OCI-LY7 (cell line): ENCODE data around the gene FAM13B. TPM values are rescaled to one million over a fixed set of nuclear protein-coding genes. Genes with fewer than 3 reads are reported as not detected.

Experiments
- BruUV-seq: library from RNA; stranded (reverse); fragments of 400-500 nt; replicated peaks from 2 replicates; lab custom pipeline; 2021; lab: Mats Ljungman, UMichigan
- CTCF ChIA-PET: fragments of 300-600 bp; sonication (Branson Sonifier 250); formaldehyde crosslinking; loops from one replicate; lab custom pipeline; 2022; ENCODE audit warnings: antibody characterized with exemption; ENCODE audit not compliant: unreplicated experiment; lab: Charles Lee
- POLR2A ChIA-PET: fragments of 300-600 bp; sonication (Branson Sonifier 250); formaldehyde crosslinking; loops from one replicate; lab custom pipeline; 2022; ENCODE audit warnings: antibody characterized with exemption; lab: Charles Lee
- DNase-seq: peaks from one replicate; pipeline ENCODE4 v3.0.0-alpha.2; 2015; ENCODE audit warnings: low spot score
- H2AFZ ChIP-seq: fragments of 200-600 bp; sonication (generic), shearing (Covaris generic); 2 replicates; pipeline ENCODE4 v1.6.1; 2014; ENCODE audit warnings: mild to moderate bottlenecking, antibody characterized with exemption, low read length, moderate library complexity
- H3K27ac ChIP-seq: fragments of 200-600 bp; sonication (generic); 2 replicates; pipeline ENCODE4 v1.5.1; 2014; ENCODE audit warnings: mixed run types, low read depth, mild to moderate bottlenecking, moderate library complexity, low read length, inconsistent platforms; ENCODE audit not compliant: poor library complexity, severe bottlenecking
- H3K36me3 ChIP-seq: fragments of 200-600 bp; sonication (generic); 2 replicates; pipeline ENCODE4 v1.6.1; 2014; ENCODE audit warnings: mild to moderate bottlenecking, antibody characterized with exemption, low read length, moderate library complexity, mixed read lengths; ENCODE audit not compliant: insufficient read depth
- H3K4me1 ChIP-seq: fragments of 200-600 bp; sonication (generic); 2 replicates; pipeline ENCODE4 v1.5.1; 2014; ENCODE audit warnings: mild to moderate bottlenecking, low read length; ENCODE audit not compliant: insufficient read depth, poor library complexity, severe bottlenecking
- H3K4me2 ChIP-seq: fragments of 200-600 bp; sonication (generic); 2 replicates; pipeline ENCODE4 v1.6.1; 2014; ENCODE audit warnings: mild to moderate bottlenecking, low read length
- H3K4me3 ChIP-seq: fragments of 200-600 bp; sonication (generic); 2 replicates; pipeline ENCODE4 v1.5.1; 2014; ENCODE audit warnings: mild to moderate bottlenecking, low read depth, low read length; ENCODE audit not compliant: poor library complexity, severe bottlenecking
- H3K79me2 ChIP-seq: fragments of 200-600 bp; sonication (generic); 2 replicates; pipeline ENCODE4 v1.6.1; 2016; ENCODE audit warnings: low read depth, mild to moderate bottlenecking, low read length, moderate library complexity, mixed read lengths; ENCODE audit not compliant: insufficient read depth
- H3K9me2 ChIP-seq: fragments of 200-600 bp; sonication (generic); 2 replicates; pipeline ENCODE4 v1.6.1; 2016; ENCODE audit warnings: mild to moderate bottlenecking, low read length, mixed read lengths; ENCODE audit not compliant: insufficient read depth
- H3K9me3 ChIP-seq: fragments of 200-600 bp; sonication (generic); 2 replicates; pipeline ENCODE4 v1.6.1; 2014; ENCODE audit warnings: mild to moderate bottlenecking, mixed run types, low read length, mixed read lengths
- H4K20me1 ChIP-seq: fragments of 200-600 bp; sonication (generic); 2 replicates; pipeline ENCODE4 v1.6.1; 2014; ENCODE audit warnings: mild to moderate bottlenecking, antibody characterized with exemption, low read length, moderate library complexity, mixed read lengths; ENCODE audit not compliant: insufficient read depth
- CTCF ChIP-seq: fragments of 200-600 bp; sonication (generic); conservative IDR thresholded peaks from 2 replicates; pipeline ENCODE4 v1.5.1; 2014; ENCODE audit warnings: mild to moderate bottlenecking, antibody characterized with exemption, low read length, moderate library complexity, mixed read lengths
- EZH2phosphoT487 ChIP-seq: fragments of 200-600 bp; sonication (generic); IDR thresholded peaks from 2 replicates; pipeline ENCODE4 v1.6.1; 2018; ENCODE audit warnings: low read depth, borderline replicate concordance, mild to moderate bottlenecking, mixed run types, antibody characterized with exemption, low read length, moderate library complexity, mixed read lengths
- intact Hi-C: fragments of 100-400 bp; cut with micrococcal nuclease; formaldehyde crosslinking; loops from one replicate; pipeline ENCODE4 v1.10.0; 2022; ENCODE audit not compliant: unreplicated experiment
- total RNA-seq, 2 experiments: library from RNA; depleted of rRNA in 1 of 2; stranded (reverse); fragments of >200 nt in 1 of 2; shearing (Covaris generic) in 1 of 2; gene quantifications; 2 replicates each; pipeline ENCODE4 v1.2.3, GENCODE V29; 2014 to 2022

Gene FAM13B
- total RNA-seq, 2 experiments from 2014 or later: 21.5 to 35.7 TPM

- Histone ChIP-seq H4K20me1 (peaks cover 27% of the 10 kb centered on the region; the same call in 1 of the 2 replicates), H2AFZ (peak overlapping the region; percentile 68; the same call in 1 of the 2 replicates), H3K27ac (peak overlapping the region; percentile 97), H3K4me3 (peak overlapping the region; percentile 85), H3K9me2 (no peaks in the 10 kb centered on the region), H3K36me3 (peaks cover 39% of the 10 kb centered on the region), H3K4me2 (peak overlapping the region; percentile 95), H3K4me1 (peaks cover 59% of the 10 kb centered on the region), H3K79me2 (peaks cover 54% of the 10 kb centered on the region), H3K9me3 (peaks cover 13% of the 10 kb centered on the region)
- DNase-seq: peak; percentile 83
- ChIA-PET CTCF (no interaction called here), POLR2A (interaction anchor here (0.7 to 2.5 kb wide), 3 partner anchors 10 to 279 kb away, joined by 3 to 6 read pairs (median 4); no protein-coding TSS in a partner anchor)
- BruUV-seq: no TSS peak
- intact Hi-C loops: loop anchor here (2.0 to 10.0 kb wide), 3 partner anchors 279 to 543 kb away; partner anchors contain the start of genes CDC25C and HSPA9
- no peak for TF ChIP-seq EZH2phosphoT487
- TF ChIP-seq CTCF: peak; percentile 48
These were observed 779 bp downstream of the FAM13B start for GRCh38 chr5:138032028-138032571.

GRCh38 chr5:138029944-138030343, 2.9 kb downstream of the FAM13B start:
- H3K36me3 ChIP-seq: peaks cover 54% of the 10 kb centered on the region
- H3K27ac ChIP-seq: no peak overlapping the region
- H3K79me2 ChIP-seq: peaks cover 76% of the 10 kb centered on the region
- H4K20me1 ChIP-seq: peaks cover 27% of the 10 kb centered on the region; the same call in 1 of the 2 replicates
- POLR2A ChIA-PET: interaction anchor here (0.5 to 2.7 kb wide), 10 partner anchors 8 to 1263 kb away, joined by 3 to 8 read pairs (median 4); partner anchors contain the start of gene PKD2L2
- TF ChIP-seq EZH2phosphoT487: no peak
- no peak for TF ChIP-seq CTCF
- peaks cover 22% of the 10 kb centered on the region for H3K9me3 ChIP-seq
- DNase-seq: no peak
- peak overlapping the region; percentile 95 for H3K4me2 ChIP-seq
- intact Hi-C loops: loop anchor here (5.0 to 10.0 kb wide), 2 partner anchors 302 to 545 kb away; partner anchors contain the start of genes CDC25C and HSPA9
- CTCF ChIA-PET: no interaction called here
- peaks cover 48% of the 10 kb centered on the region for H3K4me1 ChIP-seq
- peak overlapping the region; percentile 85 for H3K4me3 ChIP-seq
- no peaks in the 10 kb centered on the region for H3K9me2 ChIP-seq
- BruUV-seq: no TSS peak
- no peak overlapping the region for H2AFZ ChIP-seq

- peak overlapping the region; percentile 95 for H3K4me2 ChIP-seq
- H3K9me2 ChIP-seq: no peaks in the 10 kb centered on the region
- peaks cover 80% of the 10 kb centered on the region for H3K79me2 ChIP-seq
- peaks cover 48% of the 10 kb centered on the region for H3K4me1 ChIP-seq
- no peak overlapping the region for H3K27ac ChIP-seq
- peaks cover 22% of the 10 kb centered on the region for H3K9me3 ChIP-seq
- intact Hi-C loops: no loop called here
- TF ChIP-seq EZH2phosphoT487 (no peak), CTCF (no peak)
- ChIA-PET CTCF (no interaction called here), POLR2A (interaction anchor here (1.0 to 2.7 kb wide), 5 partner anchors 8 to 140 kb away, joined by 3 to 8 read pairs (median 6); partner anchors contain the start of gene PKD2L2)
- H4K20me1 ChIP-seq: peaks cover 27% of the 10 kb centered on the region; the same call in 1 of the 2 replicates
- peaks cover 54% of the 10 kb centered on the region for H3K36me3 ChIP-seq
- BruUV-seq: no TSS peak
- H3K4me3 ChIP-seq: peak overlapping the region; percentile 85
- H2AFZ ChIP-seq: no peak overlapping the region
- DNase-seq: no peak
These were observed 3.4 kb downstream of the FAM13B start for GRCh38 chr5:138029501-138029900.
